Activated CD4-positive, alpha-beta T cell treated with anti-CD3 and anti-CD28 coated beads, Interleukin-2, amount 50 U/mL, for 16 hours (primary cell): Measurements from ENCODE around the gene TTC9B.

ENCODE experiments used
- DNase-seq: peaks from one replicate; pipeline ENCODE4 v3.0.0-alpha.2; 2020

Gene TTC9B

DNA sequence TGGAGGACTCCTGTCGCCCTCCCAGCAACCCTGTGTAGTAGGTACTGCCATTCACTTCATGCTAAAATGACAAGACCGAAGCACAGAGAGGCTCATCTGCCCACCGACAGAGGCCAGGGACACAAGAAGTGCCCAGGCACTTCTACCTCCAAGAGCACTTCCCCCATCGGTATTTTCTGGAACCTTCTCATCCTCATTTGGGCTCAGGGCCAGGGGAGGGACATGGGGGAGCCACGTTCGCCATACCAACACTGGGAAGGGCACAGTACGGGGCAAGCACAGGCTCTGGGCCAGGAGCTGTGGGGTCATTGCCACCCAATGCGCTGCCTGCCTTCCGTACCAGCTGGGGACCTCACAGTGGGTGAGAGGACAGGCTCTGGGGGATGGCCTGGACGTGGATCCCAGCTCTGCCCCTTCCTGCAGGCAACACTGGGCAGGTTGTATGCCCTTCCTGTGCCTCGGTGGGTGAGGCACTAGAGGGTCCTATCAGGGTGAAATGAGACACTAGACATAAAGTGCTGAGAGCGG, 29.6 kb upstream of the TTC9B start:
- DNase-seq, result no peak

DNA sequence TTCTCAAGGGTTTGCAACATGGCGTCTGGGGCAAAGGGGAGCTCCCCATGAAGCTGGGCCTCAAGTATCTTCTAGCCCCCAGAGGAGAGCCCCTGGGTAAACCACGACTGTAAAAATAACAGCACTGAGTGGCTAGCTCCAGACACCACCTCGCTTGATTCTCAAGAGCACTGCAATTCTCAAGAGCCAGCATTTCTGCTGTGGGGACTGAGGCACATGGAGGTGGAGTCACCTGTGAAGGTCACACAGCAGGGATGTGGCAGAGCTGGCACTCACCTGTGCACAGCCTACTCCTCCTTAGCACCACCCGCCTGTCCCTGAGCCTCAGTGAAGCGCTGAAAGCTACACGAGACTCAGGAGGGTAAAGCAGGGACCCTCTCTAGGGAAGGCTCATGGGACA, 29.0 kb upstream of the TTC9B start:
- DNase-seq, result no peak

DNA sequence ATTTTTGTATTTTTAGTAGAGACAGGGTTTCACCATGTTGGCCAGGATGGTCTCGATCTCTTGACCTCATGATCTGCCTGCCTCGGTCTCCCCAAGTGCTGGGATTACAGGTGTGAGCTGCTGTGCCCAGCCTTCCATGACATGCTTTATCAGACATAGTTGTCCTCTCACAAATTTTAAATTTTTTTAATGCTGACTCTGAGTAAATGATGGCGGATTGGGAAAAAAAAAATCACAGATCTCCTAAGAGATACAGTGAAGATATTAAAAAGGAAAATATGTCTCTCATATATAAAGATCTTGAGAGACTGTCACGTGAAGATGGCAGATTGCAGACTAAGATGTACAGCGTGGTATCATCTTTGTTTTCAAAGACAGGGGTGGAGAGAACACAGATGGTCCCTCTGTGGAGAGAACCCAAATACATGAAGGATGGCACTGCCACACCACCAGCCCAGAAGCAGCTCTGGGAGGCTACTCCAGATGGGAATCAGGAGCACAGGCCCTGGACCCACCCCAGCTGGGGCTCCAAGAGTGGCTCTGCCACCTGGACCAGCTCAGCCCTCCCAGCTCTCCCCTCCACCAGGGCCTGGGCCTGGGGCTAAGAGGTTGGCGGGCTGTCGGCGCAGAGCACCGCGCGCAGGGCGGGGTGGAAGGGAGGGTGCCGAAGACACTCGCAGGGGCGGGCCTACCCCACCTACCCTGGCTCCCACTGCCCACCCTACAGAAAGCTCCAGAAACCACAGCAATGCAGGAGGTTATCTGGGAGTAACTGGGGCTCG, 28.3 kb upstream of the TTC9B start:
- DNase-seq, result no peak

DNA sequence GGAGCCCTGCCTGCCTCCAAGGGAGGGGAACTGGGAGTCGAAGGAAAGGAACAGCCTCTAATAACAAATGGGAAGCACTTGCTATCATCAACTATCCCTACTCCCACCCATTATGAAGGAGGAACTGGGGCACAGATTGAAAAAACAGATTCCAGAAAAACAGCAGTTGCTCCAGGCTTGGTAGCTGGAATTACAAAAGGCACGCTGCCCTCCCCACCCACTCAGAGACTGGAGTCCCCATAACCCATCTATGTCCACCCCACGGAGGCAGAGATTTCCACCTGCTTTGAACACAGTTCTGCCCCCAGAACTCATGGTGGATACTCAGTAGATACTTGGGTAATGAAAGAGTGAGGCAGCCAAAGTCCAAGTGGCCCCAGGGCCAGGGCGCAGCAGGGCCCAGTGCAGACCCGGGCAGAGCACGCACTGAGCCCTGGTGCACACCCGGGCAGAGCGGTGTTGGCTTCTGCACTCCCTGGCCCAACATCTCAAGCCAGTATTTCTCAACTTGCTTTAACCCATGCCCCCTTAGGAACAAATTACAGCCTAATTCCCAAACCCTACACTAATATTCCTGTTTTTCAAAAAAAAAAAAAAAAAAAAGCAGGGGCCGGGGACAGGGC, 27.4 kb upstream of the TTC9B start:
- no peak for DNase-seq

DNA sequence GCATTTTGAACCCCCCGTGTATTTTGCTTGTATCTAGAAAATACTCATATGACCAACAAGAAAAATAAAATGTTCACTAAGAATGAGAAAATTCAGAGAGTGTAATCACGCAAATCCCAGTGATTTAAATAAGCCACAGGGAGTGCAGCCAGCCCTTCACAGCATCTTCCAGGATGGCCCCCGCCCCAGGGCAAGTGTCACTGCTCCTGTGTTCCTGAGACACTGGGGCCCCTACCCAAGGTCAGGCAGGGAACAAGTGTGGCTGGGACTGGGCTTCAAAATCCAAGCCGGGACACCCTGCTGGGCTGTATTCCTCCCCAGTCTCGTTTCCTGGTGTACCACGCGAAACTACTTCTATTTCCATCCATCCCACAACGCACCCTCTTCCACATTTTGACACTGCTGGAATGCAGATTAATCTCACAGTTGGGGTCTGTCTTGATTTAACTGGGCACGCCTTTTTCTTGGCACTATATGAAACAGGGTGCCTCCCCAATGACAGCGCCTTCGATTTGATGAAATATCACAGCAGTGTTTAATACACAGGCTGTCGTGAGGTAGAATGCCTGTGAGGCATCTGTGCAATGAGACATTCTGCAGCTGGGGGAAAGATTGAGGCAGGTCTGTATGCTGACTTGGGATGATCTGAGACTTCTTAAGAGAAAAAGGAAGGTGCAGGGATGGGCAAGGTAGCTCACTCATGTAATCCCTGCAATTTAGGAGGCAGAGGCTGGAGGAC, 26.6 kb upstream of the TTC9B start:
- DNase-seq, result no peak

DNA sequence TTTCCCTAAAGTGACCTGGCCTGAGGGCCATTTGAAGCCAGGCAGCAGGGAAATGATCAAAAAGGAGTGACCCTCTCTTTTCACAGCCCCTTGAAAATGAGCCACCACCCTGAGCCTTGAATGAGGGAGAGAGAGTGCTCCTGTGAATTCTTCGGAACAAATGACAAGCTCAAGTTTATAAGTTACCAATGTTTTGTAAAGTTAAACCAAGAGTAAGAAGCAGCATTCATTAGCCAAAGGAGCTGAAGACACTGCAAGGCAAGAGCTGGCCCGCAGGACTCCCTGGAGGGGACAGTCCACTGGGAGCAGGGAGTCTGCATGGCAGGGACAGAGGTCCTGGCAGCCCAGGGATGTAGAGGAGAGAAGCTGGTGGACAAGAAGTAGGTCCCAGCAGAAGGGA, 25.0 kb upstream of the TTC9B start:
- DNase-seq, result no peak

DNA sequence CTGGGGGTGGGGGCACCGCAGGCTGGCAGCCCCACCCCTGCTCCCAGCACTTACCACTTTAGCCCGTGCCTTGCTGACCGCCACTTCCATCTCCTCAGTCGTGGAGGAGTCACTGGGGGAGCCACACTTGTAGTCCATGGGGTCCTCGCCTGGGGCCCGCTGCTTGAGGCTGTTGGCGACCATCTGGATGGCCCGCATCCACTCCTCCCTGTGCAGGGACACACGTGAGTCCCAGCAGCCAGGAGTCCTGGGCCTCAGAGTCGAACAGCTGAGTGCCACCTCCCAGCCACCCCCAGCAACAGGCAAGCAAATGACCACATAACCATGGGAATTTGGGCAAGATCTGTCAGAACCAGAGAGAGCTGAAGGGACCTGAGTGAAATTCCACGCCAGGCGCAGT, 24.3 kb upstream of the TTC9B start:
- DNase-seq, result no peak

DNA sequence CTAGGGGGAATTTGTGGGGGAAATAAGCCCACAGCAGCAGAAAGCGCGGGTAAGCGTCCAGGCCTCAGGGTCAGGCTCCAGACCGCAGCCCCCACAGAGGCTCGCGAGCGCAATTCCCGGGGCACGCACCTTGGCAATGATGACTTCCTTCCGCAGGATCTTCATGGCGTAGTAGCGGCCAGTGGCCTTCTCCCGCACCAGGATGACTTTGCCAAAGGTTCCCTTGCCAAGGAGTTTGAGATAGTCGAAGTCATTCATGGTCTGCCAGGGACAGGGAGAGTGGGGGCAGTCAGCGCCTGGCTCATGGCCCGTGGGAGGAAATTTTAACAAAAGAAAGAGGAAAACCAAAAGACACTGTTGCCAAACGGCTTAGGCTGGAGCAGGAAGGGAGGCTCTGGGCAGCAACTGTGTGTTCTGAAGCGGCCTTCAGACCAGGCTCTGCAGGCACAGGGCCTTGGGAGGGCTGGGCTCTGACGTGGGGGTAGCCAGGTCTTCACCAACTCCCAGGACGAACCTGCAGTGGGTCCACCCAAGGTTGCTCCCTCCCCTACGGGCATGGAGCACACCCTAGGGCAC, 23.7 kb upstream of the TTC9B start:
- DNase-seq, result no peak

DNA sequence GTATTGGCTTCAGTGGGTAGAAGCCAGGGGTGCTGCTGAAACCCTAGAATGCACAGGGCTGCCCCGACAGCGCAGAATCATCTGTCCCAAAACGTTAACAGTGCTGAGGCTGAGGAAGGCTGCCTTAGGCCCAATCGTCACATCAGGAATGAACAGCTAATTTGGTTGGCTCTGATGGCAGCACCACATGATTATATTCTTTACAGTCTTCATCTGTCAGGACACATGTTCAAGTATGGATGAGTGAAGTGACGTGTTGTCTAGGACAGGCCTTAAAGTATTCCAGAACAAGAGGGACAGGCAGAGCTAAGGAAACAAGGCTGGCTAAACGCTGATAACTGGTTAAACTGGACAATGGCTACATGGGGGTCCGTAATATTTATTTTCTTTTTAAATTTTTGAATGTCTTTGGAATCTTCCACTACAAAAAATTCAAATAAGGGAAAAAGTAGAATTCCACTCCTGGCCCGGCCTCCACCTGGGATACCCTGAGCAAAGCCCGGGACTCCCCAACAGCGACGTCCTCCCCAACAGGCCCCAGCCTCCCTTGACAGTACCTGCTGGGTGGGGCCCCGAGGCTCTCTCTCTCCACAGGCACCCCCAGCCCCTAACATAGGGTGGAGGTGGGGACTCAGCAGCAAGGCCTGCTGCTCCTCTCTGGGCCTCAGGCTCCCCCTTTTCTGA, 23.1 kb upstream of the TTC9B start:
- no peak for DNase-seq

DNA sequence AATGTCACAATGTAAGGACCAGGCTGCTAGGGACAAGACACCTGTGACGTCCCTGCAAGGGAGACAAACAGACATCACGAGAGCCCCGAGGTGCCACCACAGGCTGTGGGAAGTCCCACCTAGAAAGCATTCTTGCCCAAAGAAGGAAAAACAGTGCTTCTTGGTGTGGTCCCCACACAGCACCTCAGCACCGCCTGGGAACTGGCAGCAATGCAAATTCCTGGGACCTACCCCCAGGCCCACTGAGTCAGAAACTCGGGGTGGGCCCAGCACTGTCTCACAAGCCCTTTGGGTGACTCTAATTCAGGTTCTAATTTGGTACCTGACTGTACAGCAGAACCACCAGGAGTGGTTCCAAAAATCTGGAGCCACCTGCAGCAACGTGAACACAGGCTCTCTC, 22.1 kb upstream of the TTC9B start:
- no peak for DNase-seq

DNA sequence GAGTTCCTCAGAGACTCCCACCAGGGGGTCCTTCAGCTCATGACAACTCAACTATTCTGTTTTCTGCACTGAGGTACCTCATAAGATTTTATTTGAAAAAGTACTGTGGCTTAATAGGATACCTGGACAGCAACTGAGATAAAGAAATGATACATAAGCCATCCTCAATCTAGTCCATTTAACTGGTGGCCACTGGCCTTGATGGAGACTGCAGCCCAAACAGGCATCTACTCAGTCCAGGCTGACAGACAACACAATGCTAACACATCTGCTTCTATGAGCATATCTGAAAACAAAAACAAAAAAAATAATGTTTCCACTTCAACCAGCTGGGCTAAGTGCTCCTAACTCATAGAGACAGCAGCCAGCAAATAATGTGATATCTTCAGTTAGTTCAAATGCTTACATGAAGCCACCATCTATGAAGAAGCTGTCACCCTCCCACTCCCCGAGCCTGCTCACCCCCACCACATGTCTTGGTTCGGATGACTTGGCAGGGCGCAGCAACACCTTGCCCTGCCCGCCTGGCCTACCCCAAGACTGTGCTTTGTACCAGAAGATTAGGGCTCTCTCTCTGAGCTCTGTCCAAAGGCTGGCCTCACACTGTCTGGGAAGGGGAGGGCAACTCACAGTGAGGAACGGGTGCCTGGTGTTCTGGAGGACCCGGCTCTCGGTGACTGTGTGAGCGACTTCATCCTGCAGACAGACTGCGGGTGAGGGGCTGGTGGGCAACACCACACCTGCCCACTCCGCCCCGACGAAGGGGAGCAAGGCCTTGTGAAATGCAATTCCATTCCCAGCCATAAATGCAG, 21.4 kb upstream of the TTC9B start:
- DNase-seq, result no peak

DNA sequence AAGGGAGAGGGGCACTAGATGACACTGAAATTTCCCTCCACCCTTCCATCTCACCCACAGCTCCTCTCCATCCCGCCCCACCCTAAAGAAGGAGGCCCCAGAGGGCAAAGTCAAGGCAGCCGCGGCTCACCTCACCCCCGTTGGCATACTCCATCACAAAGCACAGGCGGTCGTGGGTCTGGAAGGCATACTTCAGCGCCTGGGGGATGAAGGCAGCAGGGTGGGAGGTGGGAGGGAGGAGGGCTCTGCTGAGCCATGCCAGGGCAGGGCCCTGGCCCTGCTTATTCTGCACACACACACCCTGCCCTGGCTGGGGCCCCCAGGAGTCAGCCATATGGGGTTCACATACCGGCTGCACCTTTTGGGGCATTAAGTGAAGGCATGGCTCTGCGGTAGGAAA, 20.6 kb upstream of the TTC9B start:
- no peak for DNase-seq

DNA sequence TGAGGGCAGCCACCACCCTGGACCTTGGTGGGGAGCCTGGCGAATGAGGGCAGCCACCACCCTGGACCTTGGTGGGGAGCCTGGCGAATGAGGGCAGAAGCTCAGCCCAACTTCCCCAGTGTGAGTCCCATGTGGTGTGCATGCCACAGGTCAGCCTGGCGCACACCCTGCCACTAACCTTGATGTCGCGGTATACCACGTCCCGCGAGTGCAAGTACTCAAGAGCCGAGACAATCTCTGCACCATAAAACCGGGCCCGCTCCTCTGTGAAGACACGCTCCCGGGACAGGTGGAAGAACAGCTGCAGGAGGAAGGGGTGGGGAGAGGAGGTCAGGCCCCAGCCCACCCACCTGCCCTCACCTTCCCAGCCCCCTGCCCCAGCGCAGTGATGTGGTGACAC, 19.6 kb upstream of the TTC9B start:
- DNase-seq, result no peak

DNA sequence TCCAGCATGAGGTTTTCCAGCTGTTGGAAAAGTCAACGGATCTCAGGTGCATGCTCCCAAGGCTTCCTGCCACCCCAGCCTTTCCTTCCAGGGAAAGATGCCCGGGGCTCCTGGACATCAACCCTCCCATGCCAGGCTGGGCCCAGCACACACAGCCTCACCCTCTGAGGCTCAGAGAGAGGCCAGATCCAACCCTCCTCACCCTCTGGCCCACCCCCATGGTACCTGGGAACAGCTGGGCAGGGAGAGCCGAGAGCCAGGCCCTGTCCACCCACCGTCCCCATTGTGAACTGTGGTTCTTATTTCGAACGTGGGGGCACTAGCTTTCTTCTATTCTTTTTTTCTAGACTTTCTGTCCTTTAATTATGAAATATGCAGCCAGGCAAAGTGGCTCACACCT, 18.2 kb upstream of the TTC9B start:
- DNase-seq, result no peak

DNA sequence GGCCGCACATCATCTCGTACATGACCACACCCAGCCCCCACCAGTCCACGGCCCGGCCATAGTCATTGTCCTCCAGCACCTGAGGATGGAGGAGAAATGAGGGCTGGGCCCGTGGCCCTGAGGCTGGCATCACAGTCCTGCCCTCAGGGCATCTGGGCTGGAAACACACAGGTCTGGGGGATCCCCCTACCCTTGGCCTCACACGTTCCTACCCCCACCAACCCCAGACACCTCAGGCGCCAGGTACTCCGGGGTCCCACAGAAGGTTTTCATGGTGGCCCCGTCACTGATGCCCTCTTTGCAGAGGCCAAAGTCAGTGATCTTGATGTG, 17.8 kb upstream of the TTC9B start:
- no peak for DNase-seq

DNA sequence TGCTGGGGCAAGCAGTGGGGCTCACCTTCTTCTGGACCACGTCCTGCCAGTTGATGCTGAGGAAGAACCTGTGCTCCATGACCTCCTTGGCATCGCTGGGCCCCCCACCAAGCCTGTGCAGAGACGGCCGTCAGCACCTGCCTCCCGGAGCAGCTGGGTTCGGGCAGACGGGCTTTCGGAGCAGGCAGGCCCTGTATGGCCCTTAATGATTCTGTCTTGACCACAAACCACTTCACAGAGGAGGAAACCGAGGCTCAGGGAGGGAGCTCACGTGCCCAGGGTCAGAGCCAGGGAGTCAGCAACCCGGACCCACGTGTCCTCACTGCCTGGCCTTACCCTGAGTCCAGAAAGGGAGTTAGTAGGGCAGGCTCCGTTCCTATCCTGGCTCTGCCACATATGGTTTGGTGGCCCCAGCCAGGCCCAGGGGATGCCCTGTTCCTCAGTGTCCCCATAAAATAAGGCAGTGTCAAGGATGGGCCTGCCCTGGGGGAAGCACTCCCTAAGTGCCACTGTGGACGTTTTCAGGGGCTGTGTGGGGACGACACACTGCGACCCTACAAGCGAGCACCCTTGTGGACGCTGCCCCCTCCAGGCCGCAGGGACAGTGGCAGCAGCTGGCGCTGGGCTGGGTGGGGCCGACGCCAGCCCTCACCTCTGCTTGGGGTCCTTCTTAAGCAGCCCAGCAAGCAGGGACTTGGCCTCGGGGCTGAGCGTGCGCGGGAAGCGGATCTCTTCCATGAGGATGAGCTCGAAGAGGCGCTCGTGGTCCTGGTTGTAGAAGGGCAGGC, 17.2 kb upstream of the TTC9B start:
- DNase-seq, result no peak

DNA sequence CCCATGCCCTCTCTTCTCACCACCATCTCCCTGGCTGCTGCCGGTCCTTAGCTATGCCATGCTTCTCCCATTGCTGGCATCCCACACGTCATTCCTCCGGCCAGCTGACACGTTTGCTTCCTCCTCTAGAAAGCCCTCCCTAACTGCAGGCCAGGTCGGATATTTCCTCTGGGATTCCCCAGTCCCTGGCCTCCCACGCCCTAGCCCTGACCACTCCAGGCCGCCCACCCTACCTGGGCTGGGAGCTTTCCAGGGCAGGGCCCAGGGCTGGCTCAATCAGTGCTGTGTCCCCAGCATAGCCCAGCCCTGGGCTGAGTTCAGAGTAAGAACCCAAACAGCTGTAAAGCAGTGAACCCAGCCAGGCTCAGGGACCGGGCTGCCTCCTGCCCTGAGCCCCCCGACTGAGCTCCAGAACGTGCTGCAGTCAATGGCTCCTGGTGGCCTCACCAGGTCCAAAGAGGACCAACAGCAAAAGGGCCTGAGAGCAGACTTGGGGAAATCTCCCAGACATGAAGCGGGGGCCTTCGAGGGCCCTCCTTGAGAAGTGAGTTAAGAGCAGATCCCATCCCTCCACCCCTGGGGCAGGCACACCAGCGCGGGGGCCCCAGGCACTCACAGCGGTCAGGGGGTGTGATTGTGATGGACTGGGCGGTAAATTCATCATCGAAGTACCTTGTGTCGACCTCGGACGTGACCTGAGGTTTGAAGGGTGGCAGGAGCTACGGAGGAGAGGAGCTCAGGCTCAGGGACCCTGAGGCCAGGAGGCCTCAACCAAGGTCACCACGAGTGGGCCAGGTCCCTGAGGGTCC, 16.4 kb upstream of the TTC9B start:
- DNase-seq, result no peak

DNA sequence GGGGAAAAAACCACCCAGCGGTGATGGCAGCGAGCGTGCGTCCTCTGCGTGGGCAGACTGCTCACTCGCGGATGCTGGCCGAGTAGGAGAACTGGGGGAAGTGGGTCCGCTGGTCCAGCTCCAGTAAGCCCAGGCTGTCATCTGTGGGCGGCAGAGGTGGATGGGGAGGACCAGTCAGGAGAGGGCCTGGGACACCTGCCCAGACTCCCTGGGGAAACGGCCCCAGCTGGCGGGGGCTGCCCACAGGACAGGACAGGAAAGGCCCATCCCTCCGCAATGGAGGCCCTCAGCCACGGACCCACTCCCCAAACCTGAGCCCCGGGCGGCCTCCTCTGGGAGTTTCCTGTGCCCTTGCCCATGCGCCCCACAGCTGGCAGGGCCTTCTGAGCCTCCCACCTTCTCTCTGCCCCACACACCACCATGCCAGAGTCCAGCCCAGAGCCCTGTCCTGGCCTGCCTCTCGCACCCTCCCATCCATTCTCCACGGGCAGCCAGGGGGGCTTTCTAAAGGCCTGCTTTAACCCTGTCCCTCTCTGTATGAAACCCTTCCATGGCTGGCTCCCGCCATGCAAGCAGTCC, 15.7 kb upstream of the TTC9B start:
- no peak for DNase-seq

DNA sequence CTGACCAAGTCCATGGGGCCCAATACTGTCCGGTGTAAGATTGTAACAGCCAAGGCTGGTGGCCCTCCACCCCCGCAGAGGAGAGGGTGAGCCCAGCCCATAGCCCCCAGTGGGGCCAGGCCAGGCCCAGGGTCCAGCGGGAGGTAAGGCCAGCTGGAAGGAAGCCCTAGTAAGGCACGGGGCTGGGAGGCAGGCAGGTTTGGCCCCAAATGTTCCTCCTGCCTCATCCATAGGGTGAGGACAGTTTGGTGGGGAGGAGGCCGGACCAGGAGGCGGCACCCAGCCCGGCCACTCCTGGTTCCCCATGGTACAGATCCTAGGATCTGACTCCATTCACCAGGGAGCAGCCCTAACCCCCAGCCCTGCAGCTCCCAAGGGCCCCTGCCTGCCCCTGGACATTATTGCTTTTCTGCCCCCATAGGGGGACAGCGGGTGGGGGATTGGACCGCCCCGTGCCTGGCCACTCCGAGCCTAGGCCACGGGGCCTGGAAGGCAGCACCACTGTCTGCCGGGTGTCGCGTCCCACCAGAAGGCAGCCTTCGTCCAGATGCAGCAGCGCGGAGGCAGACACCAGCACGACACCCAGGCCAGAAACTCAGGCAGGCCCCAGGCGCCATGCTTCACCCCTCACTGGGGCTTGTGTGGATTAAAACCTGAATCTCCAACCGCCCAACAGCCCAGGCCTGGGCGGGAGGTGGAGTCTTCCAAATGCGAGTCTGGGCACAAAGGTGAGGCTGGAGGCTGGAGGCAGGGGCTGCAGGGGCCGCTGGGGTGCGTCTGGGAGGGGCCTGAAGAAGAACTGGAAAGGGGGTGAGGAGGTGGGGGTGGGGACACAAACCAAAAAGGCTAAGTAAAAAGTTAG, 15.0 kb upstream of the TTC9B start:
- no peak for DNase-seq
